ENCODE measurements around the gene CMTM3.

The CMTM3 gene

DNA sequence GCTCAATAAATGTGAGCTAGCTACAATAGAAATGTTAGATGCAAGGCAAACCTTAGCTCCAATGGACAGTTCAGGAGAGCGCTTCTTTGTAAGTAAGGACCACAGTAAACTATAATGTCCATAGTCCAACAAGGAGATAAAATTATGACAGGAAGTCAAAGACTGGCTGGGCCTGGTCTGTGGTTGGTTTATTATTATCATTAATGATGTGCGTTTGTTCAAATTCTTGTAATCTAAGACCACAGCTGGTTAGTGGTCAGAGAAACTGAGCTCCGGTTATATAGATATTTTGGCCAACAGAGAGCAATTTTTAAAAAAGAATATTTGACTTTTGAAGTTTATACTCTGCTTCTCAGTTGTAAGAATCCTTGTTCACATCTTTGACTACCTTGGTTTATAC, 30.0 kb upstream of the CMTM3 start:
- H3K27ac ChIP-seq = no peak overlapping the region
- no peak for TF ChIP-seq ZFX (IDR thresholded peaks at IDR 0.05; ENCODE audit: borderline replicate concordance)
- TF ChIP-seq, protein P1, sequence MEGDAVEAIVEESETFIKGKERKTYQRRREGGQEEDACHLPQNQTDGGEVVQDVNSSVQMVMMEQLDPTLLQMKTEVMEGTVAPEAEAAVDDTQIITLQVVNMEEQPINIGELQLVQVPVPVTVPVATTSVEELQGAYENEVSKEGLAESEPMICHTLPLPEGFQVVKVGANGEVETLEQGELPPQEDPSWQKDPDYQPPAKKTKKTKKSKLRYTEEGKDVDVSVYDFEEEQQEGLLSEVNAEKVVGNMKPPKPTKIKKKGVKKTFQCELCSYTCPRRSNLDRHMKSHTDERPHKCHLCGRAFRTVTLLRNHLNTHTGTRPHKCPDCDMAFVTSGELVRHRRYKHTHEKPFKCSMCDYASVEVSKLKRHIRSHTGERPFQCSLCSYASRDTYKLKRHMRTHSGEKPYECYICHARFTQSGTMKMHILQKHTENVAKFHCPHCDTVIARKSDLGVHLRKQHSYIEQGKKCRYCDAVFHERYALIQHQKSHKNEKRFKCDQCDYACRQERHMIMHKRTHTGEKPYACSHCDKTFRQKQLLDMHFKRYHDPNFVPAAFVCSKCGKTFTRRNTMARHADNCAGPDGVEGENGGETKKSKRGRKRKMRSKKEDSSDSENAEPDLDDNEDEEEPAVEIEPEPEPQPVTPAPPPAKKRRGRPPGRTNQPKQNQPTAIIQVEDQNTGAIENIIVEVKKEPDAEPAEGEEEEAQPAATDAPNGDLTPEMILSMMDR (IDR thresholded peaks at IDR 0.05) = no peak

DNA sequence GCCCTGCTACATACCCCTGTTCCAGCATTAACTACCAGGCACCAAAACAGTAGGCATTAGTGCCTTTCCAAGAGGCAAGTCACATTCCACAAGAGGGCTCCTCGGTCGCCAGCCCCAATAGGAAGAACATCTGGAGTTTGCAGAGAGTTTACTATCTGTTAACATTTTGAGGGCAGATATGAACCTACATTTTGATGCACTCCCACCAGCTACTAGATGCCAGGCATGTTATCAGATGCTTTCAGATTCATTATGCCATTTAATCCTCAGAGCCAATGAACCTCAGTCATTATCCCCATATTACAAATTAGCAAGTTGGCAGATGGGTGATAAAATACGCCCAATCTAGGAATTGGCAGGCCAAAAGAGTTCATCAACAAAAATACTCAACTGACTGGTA, 29.4 kb upstream of the CMTM3 start:
- TF ChIP-seq ZFX (IDR thresholded peaks at IDR 0.05; ENCODE audit: borderline replicate concordance) = no peak
- TF ChIP-seq, protein P1 (IDR thresholded peaks at IDR 0.05) = no peak
- H3K27ac ChIP-seq = no peak overlapping the region

DNA sequence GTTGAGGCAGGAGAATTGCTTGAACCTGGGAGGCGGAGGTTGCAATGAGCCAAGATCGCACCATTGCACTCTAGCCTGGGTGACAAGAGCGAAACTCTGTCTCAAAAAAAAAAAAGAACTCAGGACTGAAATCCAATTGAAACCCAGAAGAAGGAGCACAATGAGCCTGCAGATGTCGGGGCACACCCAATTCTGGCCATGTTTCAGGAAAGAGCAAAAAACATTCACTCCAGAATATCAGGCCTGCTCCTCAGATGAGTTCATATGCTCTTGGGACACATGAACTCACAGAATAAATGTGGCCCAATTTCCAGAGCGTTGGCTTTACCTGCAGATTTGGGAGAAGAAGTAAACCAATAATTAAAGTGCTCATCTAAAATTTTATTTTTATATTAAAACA, 28.2 kb upstream of the CMTM3 start:
- TF ChIP-seq ZFX (IDR thresholded peaks at IDR 0.05; ENCODE audit: borderline replicate concordance) = no peak
- TF ChIP-seq, protein P1 (IDR thresholded peaks at IDR 0.05) = no peak
- H3K27ac ChIP-seq = no peak overlapping the region

DNA sequence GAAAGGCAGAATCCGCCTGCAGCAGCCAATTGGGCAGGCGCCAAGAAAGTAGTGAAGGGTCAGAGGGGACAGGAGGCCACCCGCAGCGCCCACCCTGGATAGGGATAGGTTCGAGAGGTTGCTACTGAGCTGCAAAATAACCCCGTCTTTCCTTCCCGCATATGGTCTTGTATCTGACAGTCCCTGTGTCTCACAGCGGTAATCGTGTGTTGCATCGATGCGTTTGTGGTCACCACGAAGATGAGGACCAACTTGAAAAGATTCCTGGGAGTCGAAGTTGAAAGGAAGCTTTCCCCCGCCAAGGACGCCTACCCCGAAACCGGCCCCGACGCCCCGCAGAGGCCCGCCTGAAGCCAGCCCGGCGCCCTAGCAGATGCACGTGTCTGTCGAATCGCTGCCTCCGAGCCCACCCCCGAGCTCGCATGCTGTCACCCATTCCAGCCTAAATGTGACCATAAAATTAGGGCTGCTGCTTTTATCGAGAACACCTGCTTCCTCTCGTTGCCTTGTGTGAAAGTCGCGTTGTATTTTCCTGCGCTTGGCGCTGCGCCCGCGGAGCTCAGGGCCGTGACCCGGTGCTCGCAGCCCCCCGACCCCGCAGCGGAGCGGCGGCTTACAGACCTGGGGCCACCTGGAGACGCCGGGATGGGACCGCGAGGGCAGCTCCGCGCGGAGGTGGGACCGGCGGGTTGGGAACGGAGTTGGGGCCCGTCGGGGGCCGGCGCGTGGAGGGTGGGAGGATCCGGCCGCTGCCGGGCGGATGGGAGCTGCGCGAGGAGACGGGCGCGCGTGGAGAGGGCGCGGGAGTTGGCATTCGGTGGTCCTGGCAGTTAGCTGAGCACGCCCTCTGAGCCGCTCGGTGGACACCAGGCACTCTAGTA, 25.6 kb upstream of the CMTM3 start, which contains the start of gene CMTM2:
TSS of gene CMTM2 (plus strand) at position 813 of the 881 bp plus-strand sequence. CDS start 145 bp downstream, outside the sequence.
- no peak within 1 kb of the TSS for H3K27ac ChIP-seq
- no peak for TF ChIP-seq ZFX (IDR thresholded peaks at IDR 0.05; ENCODE audit: borderline replicate concordance)

DNA sequence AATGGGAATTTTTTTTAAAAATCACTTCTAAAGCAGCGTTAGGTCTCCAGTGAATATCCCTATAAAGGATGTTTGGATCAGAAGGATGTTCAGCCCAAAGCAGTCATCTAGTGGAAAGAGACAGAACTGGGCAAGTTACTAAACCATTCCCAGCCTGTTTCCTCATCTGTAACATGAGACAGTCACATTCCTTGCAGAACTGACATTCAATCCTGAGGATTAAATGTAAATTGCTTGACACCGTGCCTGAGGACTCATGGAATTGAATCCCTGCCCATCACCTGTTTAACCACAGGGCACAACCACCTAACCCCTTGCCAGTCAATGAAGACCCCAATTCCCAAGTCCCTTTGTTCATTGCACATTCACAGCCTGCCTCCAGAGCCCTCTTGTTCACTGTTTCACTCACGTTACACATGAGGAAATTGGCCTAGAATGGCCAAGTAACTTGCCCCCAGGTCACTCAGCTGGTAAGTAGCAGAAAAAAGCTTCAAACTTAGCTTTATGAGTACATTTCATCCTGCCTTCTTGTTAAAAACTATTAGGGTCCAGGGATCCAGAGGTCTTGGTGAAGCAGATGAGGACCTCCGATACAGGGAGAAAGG, 23.8 kb upstream of the CMTM3 start:
- no peak for TF ChIP-seq ZFX (IDR thresholded peaks at IDR 0.05; ENCODE audit: borderline replicate concordance)
- TF ChIP-seq, protein P1 (IDR thresholded peaks at IDR 0.05) = no peak
- no peak overlapping the region for H3K27ac ChIP-seq

DNA sequence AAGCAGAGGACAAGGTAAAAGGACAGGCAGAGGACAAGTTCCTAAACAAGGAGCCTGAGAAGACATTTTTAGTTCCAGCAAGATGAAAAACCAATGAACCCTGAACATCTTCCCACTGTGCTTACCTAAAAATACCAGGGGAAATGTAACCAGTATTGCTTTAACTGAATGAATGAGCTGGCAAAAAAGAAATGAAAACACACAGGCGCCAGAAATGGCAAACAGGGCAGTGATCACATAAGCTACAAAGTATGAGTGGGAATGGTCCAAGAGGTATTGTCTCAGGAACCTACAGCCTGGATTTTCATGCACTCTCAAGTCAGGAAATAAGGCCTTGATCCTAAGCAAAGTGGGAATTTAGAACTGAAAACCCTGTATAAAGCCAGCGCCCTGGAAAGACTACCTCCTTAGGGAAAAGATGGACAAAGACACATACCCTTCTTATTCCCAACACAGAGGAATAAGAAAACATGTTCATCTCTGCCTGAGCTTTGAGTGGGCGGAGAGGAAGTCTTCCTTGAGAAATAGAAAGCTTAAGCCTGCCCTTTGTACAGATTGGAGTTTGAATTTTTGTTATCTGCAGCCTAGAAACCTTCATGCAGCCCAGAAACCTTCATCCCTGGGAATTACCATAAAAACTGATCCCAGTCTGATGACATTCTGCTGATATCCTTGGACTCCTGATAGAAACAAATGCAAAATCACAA, 23.1 kb upstream of the CMTM3 start:
- no peak overlapping the region for H3K27ac ChIP-seq
- no peak for TF ChIP-seq ZFX (IDR thresholded peaks at IDR 0.05; ENCODE audit: borderline replicate concordance)
- TF ChIP-seq, protein P1 (IDR thresholded peaks at IDR 0.05) = no peak

DNA sequence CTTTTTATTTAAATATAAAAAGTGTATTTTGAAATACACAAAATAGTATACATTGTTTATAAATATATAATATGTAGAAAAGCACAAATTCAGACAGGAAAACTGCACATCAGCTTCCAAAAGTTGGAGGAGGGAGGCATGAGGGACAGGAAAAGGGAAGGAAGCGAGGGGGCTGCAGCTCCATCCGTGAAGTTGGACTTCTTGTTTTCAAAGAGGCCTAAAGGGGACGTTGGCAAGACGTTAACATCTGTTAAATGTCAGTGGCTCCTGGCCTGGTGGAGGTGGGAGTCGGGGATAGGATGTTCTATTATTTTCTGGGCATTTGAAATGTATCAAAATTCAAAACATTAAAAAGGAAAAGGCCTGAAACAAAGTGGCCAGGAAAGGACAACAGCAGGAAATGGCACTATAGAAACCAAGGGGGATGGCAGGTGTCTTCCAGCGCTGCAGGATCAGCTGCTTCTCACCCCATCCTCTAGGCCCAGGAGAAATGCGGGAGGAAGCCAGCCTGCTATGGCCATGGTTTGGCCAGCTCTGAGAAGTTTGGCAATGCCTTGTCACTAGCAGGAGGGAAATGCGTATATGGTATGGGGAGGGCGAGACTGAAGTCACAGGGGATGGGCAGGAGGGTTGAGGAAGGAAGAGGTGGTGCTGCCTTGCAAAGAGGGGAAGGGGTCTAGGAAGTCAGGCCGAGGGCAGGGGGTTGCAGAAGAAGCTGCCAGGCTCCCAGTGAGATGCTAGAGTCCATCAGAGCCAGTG, 18.8 kb upstream of the CMTM3 start:
- TF ChIP-seq, protein P1 (IDR thresholded peaks at IDR 0.05) = no peak
- no peak for TF ChIP-seq ZFX (IDR thresholded peaks at IDR 0.05; ENCODE audit: borderline replicate concordance)
- no peak overlapping the region for H3K27ac ChIP-seq
